CD1c-positive myeloid dendritic cell (primary cell): ENCODE measurements around the gene RWDD3.

Experiments used
- DNase-seq: peaks from one replicate; pipeline ENCODE4 v3.0.0-alpha.2; 2016; ENCODE audit errors: extremely low spot score

RWDD3 gene

DNA sequence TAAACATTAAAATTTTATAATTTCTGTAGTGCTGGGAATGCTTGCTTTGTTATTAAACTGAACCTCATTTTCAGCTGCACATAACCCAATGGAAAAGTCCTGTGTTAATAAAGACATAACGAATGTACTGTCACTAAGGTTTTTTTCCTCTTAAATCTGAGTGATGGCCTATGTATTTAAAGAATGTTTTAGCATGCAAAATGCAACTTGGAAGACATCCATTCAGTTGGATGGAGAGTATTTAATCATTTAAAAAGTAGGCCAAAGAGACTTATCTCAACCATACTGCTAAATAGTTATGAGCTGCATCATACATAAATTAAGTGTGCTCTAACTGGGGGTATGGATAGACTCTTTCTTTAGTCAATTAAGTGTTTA, 48.5 kb downstream of the RWDD3 start:
- DNase-seq, result no peak

- no peak for DNase-seq
Observed at GRCh38 chr1:95284420-95284819, 50.4 kb downstream of the RWDD3 start.

GRCh38 chr1:95286479-95286878, 52.5 kb downstream of the RWDD3 start:
- no peak for DNase-seq

GRCh38 chr1:95287081-95287480, 53.1 kb downstream of the RWDD3 start:
- no peak for DNase-seq

DNA sequence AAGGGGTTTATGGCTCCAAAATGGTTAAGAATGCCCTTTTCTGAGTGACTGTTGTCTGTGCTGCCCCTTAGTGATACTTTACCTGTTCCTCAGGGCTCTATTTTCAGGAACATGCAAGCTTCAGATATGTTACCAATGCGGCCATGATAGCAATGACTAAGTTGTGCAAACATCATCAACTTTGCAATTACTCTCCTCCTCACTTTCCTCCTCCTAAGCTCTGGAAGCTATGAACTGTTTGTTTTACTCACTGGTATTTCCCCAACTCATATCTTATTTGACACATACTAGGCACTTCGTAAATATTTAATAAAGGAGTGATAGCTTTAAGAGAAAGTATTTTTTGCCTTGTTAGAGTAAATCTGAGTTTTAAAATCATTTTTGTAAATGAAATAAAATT, 53.8 kb downstream of the RWDD3 start:
- no peak for DNase-seq
